HFF-Myc (cell line): Measurements from ENCODE around the gene PCDHB7.
"Not testable (repeated sequence)": the region's sequence is repeated elsewhere in the genome, so short reads cannot be mapped to it uniquely, and the experiment has no call there.

Experiments used
- DNase-seq: peaks from one replicate; pipeline ENCODE4 v3.0.0-alpha.2; 2011; ENCODE audit warnings: low read depth; ENCODE audit errors: extremely low read depth
- H3K4me3 ChIP-seq: replicated peaks from 2 replicates; pipeline ENCODE4 v1.5.1; 2011; ENCODE audit warnings: low read depth, mild to moderate bottlenecking, control low read depth, low read length
- CTCF ChIP-seq: IDR thresholded peaks from 2 replicates; pipeline ENCODE4 v1.5.1; 2012; ENCODE audit warnings: mild to moderate bottlenecking, low read depth, low read length, control low read depth; ENCODE audit errors: missing control alignments

PCDHB7 gene

DNA sequence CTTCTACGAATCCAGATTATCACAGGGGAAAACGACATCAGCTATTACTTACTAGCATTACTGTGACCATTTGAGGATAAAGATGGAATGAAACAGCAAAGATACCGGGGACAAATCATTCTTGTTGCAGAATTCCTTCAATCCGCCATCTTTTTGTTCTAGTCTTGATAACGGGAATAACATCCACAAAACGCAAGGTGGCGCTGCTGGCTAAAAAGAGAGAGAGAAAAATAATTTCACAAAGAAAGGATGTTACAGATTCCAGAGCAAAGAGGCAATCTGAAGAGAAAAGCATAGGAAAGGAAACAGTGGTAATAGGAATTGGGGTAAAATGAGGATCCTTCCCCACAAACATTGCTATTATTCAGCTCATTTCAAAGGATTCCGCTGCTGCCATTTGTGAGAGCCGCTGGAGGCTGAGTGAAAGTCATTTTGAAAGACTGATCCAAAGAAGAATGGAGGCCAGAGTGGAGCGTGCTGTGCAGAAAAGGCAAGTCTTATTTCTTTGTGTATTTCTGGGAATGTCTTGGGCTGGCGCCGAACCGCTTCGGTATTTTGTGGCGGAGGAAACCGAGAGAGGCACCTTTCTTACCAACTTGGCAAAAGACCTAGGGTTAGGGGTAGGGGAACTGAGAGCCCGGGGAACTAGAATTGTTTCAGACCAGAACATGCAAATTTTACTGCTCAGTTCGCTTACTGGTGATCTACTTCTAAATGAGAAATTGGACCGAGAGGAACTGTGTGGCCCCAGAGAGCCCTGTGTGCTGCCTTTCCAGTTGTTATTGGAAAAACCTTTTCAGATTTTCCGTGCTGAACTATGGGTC, at the start of gene PCDHB7:
PCDHB7 (plus strand) TSS at position 264 of the 824 bp plus-strand sequence; CDS start at position 456, 192 bp downstream.
- peak; percentile 51 for TF ChIP-seq CTCF
- no peak for DNase-seq
- H3K4me3 ChIP-seq = no peak within 1 kb of the TSS

- DNase-seq, H3K4me3 ChIP-seq: not testable (repeated sequence)
Measured at GRCh38 chr5:141123396-141124135, 48.9 kb upstream of the PCDHB7 start.

- TF ChIP-seq CTCF = no peak
- no peak overlapping the region for H3K4me3 ChIP-seq
- no peak for DNase-seq
Measured at GRCh38 chr5:141127305-141127704, 45.1 kb upstream of the PCDHB7 start.

DNA sequence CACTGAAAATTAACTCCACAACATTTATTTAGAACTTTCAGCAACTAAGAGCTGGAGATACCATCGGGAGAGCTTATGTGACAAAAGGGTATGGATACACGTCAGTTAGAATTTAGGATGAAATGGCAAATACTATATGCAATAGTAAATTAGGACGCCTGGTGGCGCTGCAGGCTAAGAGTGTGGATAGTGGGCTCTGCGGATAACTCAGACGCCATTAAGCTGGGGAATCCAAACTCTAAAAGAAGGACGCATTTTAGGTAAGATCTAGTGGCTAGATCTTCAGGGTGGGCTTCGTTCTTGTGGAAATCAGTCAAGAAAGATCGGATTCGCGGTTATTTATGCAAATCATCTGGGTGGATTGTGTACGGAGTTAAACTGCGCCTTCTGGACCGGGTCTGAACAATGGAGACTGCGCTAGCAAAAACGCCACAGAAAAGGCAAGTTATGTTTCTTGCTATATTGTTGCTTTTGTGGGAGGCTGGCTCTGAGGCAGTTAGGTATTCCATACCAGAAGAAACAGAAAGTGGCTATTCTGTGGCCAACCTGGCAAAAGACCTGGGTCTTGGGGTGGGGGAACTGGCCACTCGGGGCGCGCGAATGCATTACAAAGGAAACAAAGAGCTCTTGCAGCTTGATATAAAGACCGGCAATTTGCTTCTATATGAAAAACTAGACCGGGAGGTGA, 37.3 kb upstream of the PCDHB7 start, which contains the start of gene PCDHB5:
PCDHB5 (plus strand) TSS at position 177 of the 688 bp plus-strand sequence; CDS start at position 406, 229 bp downstream.
- H3K4me3 ChIP-seq = no peak within 1 kb of the TSS

GRCh38 chr5:141135718-141136266, 36.7 kb upstream of the PCDHB7 start:
- H3K4me3 ChIP-seq = no peak overlapping the region
- no peak for TF ChIP-seq CTCF
- no peak for DNase-seq

More for the DNA sequence above, 37.3 kb upstream of the PCDHB7 start, which contains the start of gene PCDHB5:
- TF ChIP-seq CTCF = peak; percentile 31
- no peak for DNase-seq

- H3K4me3 ChIP-seq, DNase-seq: not testable (repeated sequence)
Measured at GRCh38 chr5:141137346-141137745, 35.1 kb upstream of the PCDHB7 start.

- no peak for TF ChIP-seq CTCF
- no peak for DNase-seq
- H3K4me3 ChIP-seq = no peak within 1 kb of the TSS
Measured at GRCh38 chr5:141149812-141150211, 22.6 kb upstream of the PCDHB7 start, which contains the start of gene PCDHB6. Gene PCDHB6, plus strand, starts transcription at chr5:141150057. Its CDS starts 201 bp downstream, at chr5:141150258.
